ENCODE results near the gene ZNF335. TPM values are rescaled to one million over a fixed set of nuclear protein-coding genes. Genes with fewer than 3 reads are reported as not detected.
"Not testable (repeated sequence)": the region's sequence is repeated elsewhere in the genome, so short reads cannot be mapped to it uniquely, and the experiment has no call there.

Gene ZNF335
- total and polyA plus RNA-seq, 2 donors, result 11.9 to 12.4 TPM

DNA sequence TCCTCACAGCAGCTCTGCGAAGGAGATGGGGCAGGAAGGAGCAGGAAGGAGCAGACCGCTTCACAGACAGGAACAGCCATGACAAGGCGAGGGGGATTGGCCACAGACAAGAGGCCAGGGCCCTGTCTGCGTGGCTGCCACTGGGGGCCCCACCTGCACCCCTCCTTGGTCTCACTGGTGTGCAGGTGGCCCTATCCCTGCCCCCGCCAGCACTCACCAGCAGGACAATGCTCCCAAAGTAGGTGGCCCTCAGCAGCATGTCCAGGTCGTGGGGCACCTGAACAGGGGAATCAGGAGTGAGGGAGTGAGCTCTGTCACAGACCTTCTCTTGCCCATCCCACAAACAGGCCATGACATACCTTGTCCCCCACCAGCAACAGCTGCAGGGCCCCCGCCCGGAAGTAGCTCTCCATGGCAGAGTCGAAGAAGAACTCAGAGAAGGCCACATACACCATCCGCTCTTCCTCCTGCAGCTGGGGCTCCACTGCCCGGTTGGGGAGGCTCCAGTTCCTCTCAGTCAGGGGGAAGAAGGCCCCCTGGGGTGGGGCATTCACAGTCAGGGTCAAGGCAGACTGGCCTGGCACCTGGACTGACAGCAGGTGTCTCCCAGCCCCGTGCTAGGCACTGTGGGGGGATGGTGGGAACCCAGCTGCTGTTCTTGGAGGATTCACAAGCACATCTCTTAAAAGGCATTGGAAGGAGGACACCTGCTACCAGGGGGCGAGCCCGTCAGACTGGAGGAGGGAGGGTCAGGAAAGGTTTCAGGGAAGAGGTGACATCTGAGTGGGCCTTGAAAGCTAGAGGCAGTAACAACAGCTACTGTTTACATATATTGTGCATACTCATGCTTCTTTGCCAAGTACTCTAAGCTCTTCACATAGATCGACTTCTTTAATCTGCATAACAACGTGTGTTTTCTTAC is 67.2 kb downstream of the ZNF335 start:
- Histone ChIP-seq H3K36me3 (ENCODE audit: insufficient read depth) (no peaks in the 10 kb centered on the region), H3K4me3 (ENCODE audit: low read depth, low read length) (no peak overlapping the region), H3K4me1 (ENCODE audit: insufficient read depth) (no peaks in the 10 kb centered on the region), H3K27ac (ENCODE audit: low read depth) (no peak overlapping the region)
- WGBS, result 83% methylated on average over 16 of the region's 16 CpGs
- no peak for DNase-seq (ENCODE audit: extremely low spot score)

DNA sequence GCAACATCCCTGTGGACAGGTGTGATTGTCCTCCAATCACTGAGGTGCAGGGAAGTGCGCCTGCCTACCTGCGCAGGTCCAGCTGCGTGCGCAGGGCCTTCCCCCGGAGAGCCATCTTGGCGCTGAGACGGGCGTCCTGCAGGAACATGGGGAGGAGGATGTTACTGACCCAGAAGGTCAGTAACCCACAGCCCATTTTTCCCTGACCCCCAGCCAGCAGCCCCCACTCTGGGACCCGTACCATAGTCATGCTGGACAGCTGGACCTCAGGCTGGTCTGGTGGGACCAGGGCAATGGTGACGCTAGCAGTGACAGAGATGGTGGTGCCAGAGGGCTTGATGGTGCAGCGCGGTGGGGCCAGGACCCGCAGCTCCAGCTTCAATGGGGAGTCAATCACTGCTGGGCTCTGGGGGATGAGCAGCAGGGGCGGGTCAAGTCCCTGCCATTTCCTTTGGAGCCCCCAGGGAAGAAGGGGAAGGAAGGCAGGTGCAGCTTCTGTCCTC is 69.8 kb downstream of the ZNF335 start:
- Histone ChIP-seq H3K36me3 (ENCODE audit: insufficient read depth) (peaks cover 3% of the 10 kb centered on the region), H3K4me3 (ENCODE audit: low read depth, low read length) (no peak overlapping the region)
- WGBS, result 93% methylated on average over 14 of the region's 14 CpGs

DNA sequence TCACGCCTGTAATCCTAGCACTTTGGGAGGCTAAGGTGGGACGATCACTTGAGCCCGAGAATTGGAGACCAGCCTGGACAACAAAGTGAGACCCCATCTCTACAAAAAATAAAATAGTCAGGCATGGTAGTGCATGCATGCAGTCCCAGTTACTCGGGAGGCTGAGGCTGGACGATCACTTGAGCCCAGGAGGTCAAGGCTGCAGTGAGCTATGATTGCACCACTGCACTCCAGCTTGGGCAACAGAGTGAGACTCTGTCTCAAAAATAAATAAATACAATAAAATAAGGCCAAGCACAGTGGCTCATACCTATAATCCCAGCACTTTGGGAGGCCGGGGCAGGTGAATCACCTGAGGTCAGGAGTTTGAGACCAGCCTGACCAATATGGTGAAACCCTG is 70.7 kb downstream of the ZNF335 start:
- not testable (repeated sequence) for H3K36me3 ChIP-seq (ENCODE audit: insufficient read depth); DNase-seq (ENCODE audit: extremely low spot score); H3K4me3 ChIP-seq (ENCODE audit: low read depth, low read length); H3K4me1 ChIP-seq (ENCODE audit: insufficient read depth); H3K27ac ChIP-seq (ENCODE audit: low read depth)
- WGBS, result 96% methylated on average over 6 of the region's 6 CpGs

More for the DNA sequence above, 69.8 kb downstream of the ZNF335 start:
- Histone ChIP-seq H3K27ac (ENCODE audit: low read depth) (no peak overlapping the region), H3K4me1 (ENCODE audit: insufficient read depth) (no peaks in the 10 kb centered on the region)
- DNase-seq (ENCODE audit: extremely low spot score), result no peak

DNA sequence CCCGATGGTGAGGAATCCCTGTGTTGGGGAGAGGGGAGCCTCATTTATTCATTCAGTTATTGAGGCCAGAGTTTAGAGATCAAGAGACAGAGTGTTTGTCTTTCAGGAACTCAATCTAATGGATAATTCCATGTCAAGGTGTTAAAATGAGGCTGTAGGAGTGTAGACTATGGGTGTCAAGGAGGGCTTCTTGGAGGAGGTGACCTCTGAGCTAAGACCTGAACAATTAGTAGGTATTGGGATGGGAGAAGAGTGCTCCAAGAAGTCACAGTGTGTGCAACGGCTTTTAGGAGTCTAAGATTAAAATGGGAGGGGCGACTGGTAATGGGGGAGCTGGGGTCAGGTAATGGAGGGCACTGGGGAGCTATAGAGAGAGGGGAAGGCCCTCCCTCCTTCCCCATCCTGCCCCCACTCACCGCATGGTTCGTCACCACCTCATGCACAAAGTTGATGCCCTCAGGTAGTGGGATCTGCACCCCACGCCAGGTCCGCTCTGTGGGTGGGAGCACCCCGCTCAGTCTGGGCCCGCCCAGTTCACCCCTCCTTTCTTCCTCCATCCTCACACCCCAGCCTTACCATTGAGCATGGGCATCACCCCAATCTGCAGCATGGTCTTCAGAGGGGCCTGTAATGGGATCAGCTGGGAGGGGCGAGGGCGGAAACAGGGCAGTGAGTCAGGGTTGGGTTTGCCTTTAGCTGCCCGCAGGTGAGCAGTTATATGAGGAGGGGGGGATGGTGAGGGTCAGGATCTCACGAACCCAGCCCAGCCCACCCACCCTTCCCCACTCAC is 72.8 kb downstream of the ZNF335 start:
- no peak for DNase-seq (ENCODE audit: extremely low spot score)
- H3K27ac ChIP-seq (ENCODE audit: low read depth), result no peak overlapping the region
- WGBS, result 87% methylated on average over 13 of the region's 13 CpGs
- H3K4me3 ChIP-seq (ENCODE audit: low read depth, low read length), result no peak overlapping the region
- H3K4me1 ChIP-seq (ENCODE audit: insufficient read depth), result no peaks in the 10 kb centered on the region
- peaks cover 4% of the 10 kb centered on the region for H3K36me3 ChIP-seq (ENCODE audit: insufficient read depth)

Other genes with a start within 250 kb of the ZNF335 start
- gene SPINT4, start 249.9 kb downstream of the ZNF335 start, total RNA-seq, result not detected
- not detected for gene SPINT4, start 249.9 kb downstream of the ZNF335 start, polyA plus RNA-seq
- 0.90 TPM for gene WFDC3, start 180.3 kb downstream of the ZNF335 start, total RNA-seq
- gene WFDC3, start 180.3 kb downstream of the ZNF335 start, polyA plus RNA-seq, result 31.5 TPM
- 8.1 TPM for gene DNTTIP1, start 180.2 kb downstream of the ZNF335 start, total RNA-seq
- 67.0 TPM for gene DNTTIP1, start 180.2 kb downstream of the ZNF335 start, polyA plus RNA-seq
- 15.6 TPM for gene UBE2C, start 159.6 kb downstream of the ZNF335 start, total RNA-seq
- 2.2 TPM for gene UBE2C, start 159.6 kb downstream of the ZNF335 start, polyA plus RNA-seq
- 23.2 TPM for gene TNNC2, start 144.9 kb downstream of the ZNF335 start, total RNA-seq
- gene TNNC2, start 144.9 kb downstream of the ZNF335 start, polyA plus RNA-seq, result 4.1 TPM
- 33.5 TPM for gene SNX21, start 138.4 kb downstream of the ZNF335 start, total RNA-seq
- 93.2 TPM for gene SNX21, start 138.4 kb downstream of the ZNF335 start, polyA plus RNA-seq
- 13.1 TPM for gene ACOT8, start 114.8 kb downstream of the ZNF335 start, total RNA-seq
- gene ACOT8, start 114.8 kb downstream of the ZNF335 start, polyA plus RNA-seq, result 29.5 TPM
- gene ZSWIM3, start 114.6 kb downstream of the ZNF335 start, total RNA-seq, result 5.6 TPM
- 2.7 TPM for gene ZSWIM3, start 114.6 kb downstream of the ZNF335 start, polyA plus RNA-seq
- 4.6 TPM for gene ZSWIM1, start 91.0 kb downstream of the ZNF335 start, total RNA-seq
- 6.9 TPM for gene ZSWIM1, start 91.0 kb downstream of the ZNF335 start, polyA plus RNA-seq
- 1.7 TPM for gene SPATA25, start 84.6 kb downstream of the ZNF335 start, total RNA-seq
- 3.8 TPM for gene SPATA25, start 84.6 kb downstream of the ZNF335 start, polyA plus RNA-seq
- 4.8 TPM for gene NEURL2, start 81.0 kb downstream of the ZNF335 start, total RNA-seq
- gene NEURL2, start 81.0 kb downstream of the ZNF335 start, polyA plus RNA-seq, result 11.7 TPM
- gene CTSA, start 80.9 kb downstream of the ZNF335 start, total RNA-seq, result 31.7 TPM
- gene CTSA, start 80.9 kb downstream of the ZNF335 start, polyA plus RNA-seq, result 129 TPM
- gene PLTP, start 60.0 kb downstream of the ZNF335 start, total RNA-seq, result 51.5 TPM
- gene PLTP, start 60.0 kb downstream of the ZNF335 start, polyA plus RNA-seq, result 221 TPM
- 11.5 TPM for gene PCIF1, start 37.5 kb downstream of the ZNF335 start, total RNA-seq
- 44.0 TPM for gene PCIF1, start 37.5 kb downstream of the ZNF335 start, polyA plus RNA-seq
- gene MMP9, start 36.7 kb upstream of the ZNF335 start, total RNA-seq, result 1.9 TPM
- 2.1 TPM for gene MMP9, start 36.7 kb upstream of the ZNF335 start, polyA plus RNA-seq
- gene SLC12A5, start 57.0 kb upstream of the ZNF335 start, total RNA-seq, result 0.69 TPM
- 1.5 TPM for gene SLC12A5, start 57.0 kb upstream of the ZNF335 start, polyA plus RNA-seq
- 13.2 TPM for gene NCOA5, start 117.8 kb upstream of the ZNF335 start, total RNA-seq
- gene NCOA5, start 117.8 kb upstream of the ZNF335 start, polyA plus RNA-seq, result 21.9 TPM
- 3.1 TPM for gene CD40, start 146.1 kb upstream of the ZNF335 start, total RNA-seq
- gene CD40, start 146.1 kb upstream of the ZNF335 start, polyA plus RNA-seq, result 21.3 TPM